CD8-positive, alpha-beta memory T cell (primary cell): ENCODE data around the gene DAO. TPM values are rescaled to one million over a fixed set of nuclear protein-coding genes. Genes with fewer than 3 reads are reported as not detected.

Experiments used
- polyA plus RNA-seq: library from polyadenylated mRNA; unstranded; fragments of 300-500 nt; fragmentation: Illumina TruSeq; gene quantifications from one replicate; pipeline ENCODE4 v1.2.3, GENCODE V29; 2021
- total RNA-seq, 2 experiments: library from RNA; stranded (reverse); gene quantifications; one replicate each; pipeline ENCODE4 v1.2.3, GENCODE V29; 2021

Gene DAO
- total and polyA plus RNA-seq, 3 experiments from 2014 or later, result not detected

Other genes starting within 250 kb of the DAO start
- 10 to 100 TPM; 37.0 to 37.7 TPM for gene SELPLG, start 246.2 kb upstream of the DAO start, total RNA-seq
- 760 TPM for gene SELPLG, start 246.2 kb upstream of the DAO start, polyA plus RNA-seq
- 10 to 100 TPM; 45.8 to 49.1 TPM for gene CORO1C, start 148.6 kb upstream of the DAO start, total RNA-seq
- 10.5 TPM for gene CORO1C, start 148.6 kb upstream of the DAO start, polyA plus RNA-seq
- gene SSH1, start 22.5 kb upstream of the DAO start, total RNA-seq, result 10 to 100 TPM; 38.4 to 42.4 TPM
- gene SSH1, start 22.5 kb upstream of the DAO start, polyA plus RNA-seq, result 12.0 TPM
- not detected for gene SVOP, start 141.0 kb downstream of the DAO start, total RNA-seq
- not detected for gene SVOP, start 141.0 kb downstream of the DAO start, polyA plus RNA-seq
- 1 to 10 TPM; 7.3 to 8.4 TPM for gene USP30, start 172.5 kb downstream of the DAO start, total RNA-seq
- 12.6 TPM for gene USP30, start 172.5 kb downstream of the DAO start, polyA plus RNA-seq
- gene ALKBH2, start 213.4 kb downstream of the DAO start, total RNA-seq, result 10 to 100 TPM; 41.3 to 42.9 TPM
- gene ALKBH2, start 213.4 kb downstream of the DAO start, polyA plus RNA-seq, result 16.4 TPM
- gene UNG, start 217.5 kb downstream of the DAO start, total RNA-seq, result 100 to 1,000 TPM in 1 of 2 experiments, 10 to 100 TPM in 1; 92.3 to 101 TPM
- gene UNG, start 217.5 kb downstream of the DAO start, polyA plus RNA-seq, result 37.7 TPM
- gene ACACB, start 236.5 kb downstream of the DAO start, total RNA-seq, result 1 to 10 TPM; 7.8 to 7.9 TPM
- 1.4 TPM for gene ACACB, start 236.5 kb downstream of the DAO start, polyA plus RNA-seq